Glomerular endothelial cell (primary cell): Measurements from ENCODE around the gene KDM6B. TPM values are rescaled to one million over a fixed set of nuclear protein-coding genes. Genes with fewer than 3 reads are reported as not detected.

Source experiments
- DNase-seq: peaks from one replicate; pipeline ENCODE4 v3.0.0-alpha.2; 2011; ENCODE audit warnings: low read depth, low spot score; ENCODE audit errors: extremely low read depth
- total RNA-seq: library from RNA; depleted of rRNA; stranded (reverse); fragments of >200 nt; gene quantifications from 2 replicates; pipeline ENCODE4 v1.2.3, GENCODE V29; 2015

The KDM6B gene
- total RNA-seq, 1 donor from 2014 or later = 16.3 TPM

- no peak for DNase-seq
These were observed 6.4 kb downstream of the KDM6B start for GRCh38 chr17:7840441-7840840.

- DNase-seq = no peak
These were observed 6.9 kb downstream of the KDM6B start for GRCh38 chr17:7840875-7841274.

GRCh38 chr17:7841396-7841914, 7.4 kb downstream of the KDM6B start:
- DNase-seq = no peak

- no peak for DNase-seq
These were observed 7.9 kb downstream of the KDM6B start for GRCh38 chr17:7841915-7842379.

- no peak for DNase-seq
These were observed 8.6 kb downstream of the KDM6B start for GRCh38 chr17:7842380-7843256.

GRCh38 chr17:7843257-7843535, 9.2 kb downstream of the KDM6B start:
- DNase-seq = no peak

- no peak for DNase-seq
These were observed 9.7 kb downstream of the KDM6B start for GRCh38 chr17:7843536-7844291.

- no peak for DNase-seq
These were observed 10.5 kb downstream of the KDM6B start for GRCh38 chr17:7844292-7845154.

GRCh38 chr17:7845359-7846062, 11.5 kb downstream of the KDM6B start:
- DNase-seq = no peak

- no peak for DNase-seq
These were observed 12.2 kb downstream of the KDM6B start for GRCh38 chr17:7846063-7846735.

GRCh38 chr17:7846765-7847661, 13.0 kb downstream of the KDM6B start:
- no peak for DNase-seq

- DNase-seq = no peak
These were observed 14.1 kb downstream of the KDM6B start for GRCh38 chr17:7848131-7848579.

- no peak for DNase-seq
These were observed 14.7 kb downstream of the KDM6B start for GRCh38 chr17:7848739-7849129.

GRCh38 chr17:7849130-7849750, 15.2 kb downstream of the KDM6B start:
- DNase-seq = no peak

GRCh38 chr17:7849751-7850504, 15.9 kb downstream of the KDM6B start:
- DNase-seq = no peak

GRCh38 chr17:7850701-7851437, 16.9 kb downstream of the KDM6B start:
- no peak for DNase-seq
